Endothelial cell of umbilical vein (primary cell): ENCODE results near the gene PM20D2. TPM values are rescaled to one million over a fixed set of nuclear protein-coding genes. Genes with fewer than 3 reads are reported as not detected.
A peak's percentile ranks its signal among the peaks of the same experiment; 100 is the strongest.

ENCODE experiments used
- BruUV-seq: library from RNA; stranded (reverse); fragments of 400-500 nt; replicated peaks from 2 replicates; lab custom pipeline; 2021; lab: Mats Ljungman, UMichigan
- CTCF ChIA-PET: fragments of 300-600, 350-600 bp; sonication (Branson Sonifier 250); formaldehyde crosslinking; loops from one replicate; lab custom pipeline; 2021; ENCODE audit warnings: antibody characterized with exemption, inconsistent platforms; lab: Charles Lee
- POLR2A ChIA-PET: fragments of 300-600, 350-600 bp; sonication (Branson Sonifier 250); formaldehyde crosslinking; loops from one replicate; lab custom pipeline; 2021; ENCODE audit warnings: antibody characterized with exemption, inconsistent platforms; lab: Charles Lee
- DNase-seq: peaks from one replicate; pipeline ENCODE4 v3.0.0-alpha.2; 2011; ENCODE audit warnings: low read depth, low spot score
- FAIRE-seq: peaks from 2 replicates; lab custom pipeline; 2011; peaks lifted over from hg19 to GRCh38; lab: Jason Lieb, UNC
- H2AFZ ChIP-seq: 2 replicates; pipeline ENCODE4 v1.6.0; 2012; ENCODE audit warnings: low read depth, low read length, control low read depth, inconsistent platforms
- H3K27ac ChIP-seq: 2 replicates; pipeline ENCODE4 v1.5.1; 2011; ENCODE audit warnings: low read depth, mild to moderate bottlenecking, control low read depth, low read length, moderate library complexity; ENCODE audit not compliant: insufficient read depth
- H3K27me3 ChIP-seq, 2 experiments: 2 replicates each; pipeline versions ENCODE4 v1.6.0 to v1.6.1; 2011; ENCODE audit warnings: low read length in 2 of 2, mixed read lengths in 1 of 2; ENCODE audit not compliant: control insufficient read depth in 2 of 2, insufficient read depth in 2 of 2
- H3K36me3 ChIP-seq, 2 experiments: 2 replicates in 1 of 2; 3 replicates in 1 of 2; pipeline ENCODE4 v1.5.1; 2011; ENCODE audit warnings: low read length in 2 of 2, mild to moderate bottlenecking in 1 of 2, moderate library complexity in 1 of 2; ENCODE audit not compliant: control insufficient read depth in 2 of 2, insufficient read depth in 2 of 2; ENCODE audit errors: extremely low read depth in 1 of 2
- H3K4me1 ChIP-seq: 3 replicates; pipeline ENCODE4 v1.5.1; 2011; ENCODE audit warnings: mild to moderate bottlenecking, low read length; ENCODE audit not compliant: control insufficient read depth, insufficient read depth; ENCODE audit errors: extremely low read depth
- H3K4me2 ChIP-seq: 2 replicates; pipeline ENCODE4 v1.6.1; 2011; ENCODE audit warnings: low read length, control low read depth, mixed read lengths; ENCODE audit not compliant: insufficient read depth
- H3K4me3 ChIP-seq, 3 experiments: fragments of 200-600 bp in 1 of 3; sonication (generic), shearing (Covaris generic) in 1 of 3; replicated peaks in 1 of 3; 2 replicates each; pipeline ENCODE4 v1.5.1; 2011 to 2016; ENCODE audit warnings: control low read depth in 3 of 3, low read length in 3 of 3, mild to moderate bottlenecking in 2 of 3, inconsistent platforms in 1 of 3, low read depth in 1 of 3, moderate library complexity in 1 of 3; ENCODE audit not compliant: insufficient read depth in 1 of 3
- H3K79me2 ChIP-seq: 2 replicates; pipeline ENCODE4 v1.6.0; 2012; ENCODE audit warnings: low read length, inconsistent platforms; ENCODE audit not compliant: control insufficient read depth, insufficient read depth
- H3K9ac ChIP-seq: replicated peaks from 2 replicates; pipeline ENCODE3; 2011; ENCODE audit warnings: low read length, control low read depth; ENCODE audit not compliant: insufficient read depth; ENCODE audit errors: extremely low read depth
- H3K9me1 ChIP-seq: replicated peaks from 3 replicates; pipeline ENCODE4 v1.6.0; 2011; ENCODE audit warnings: mild to moderate bottlenecking, low read length; ENCODE audit not compliant: control insufficient read depth, insufficient read depth; ENCODE audit errors: extremely low read depth
- H3K9me3 ChIP-seq: replicated peaks from 2 replicates; pipeline ENCODE4 v1.5.1; 2012; ENCODE audit warnings: low read length, inconsistent platforms; ENCODE audit not compliant: control insufficient read depth, insufficient read depth
- H4K20me1 ChIP-seq: replicated peaks from 2 replicates; pipeline ENCODE3; 2011; ENCODE audit warnings: mild to moderate bottlenecking, low read length; ENCODE audit not compliant: control insufficient read depth, insufficient read depth; ENCODE audit errors: extremely low read depth
- FOS ChIP-seq: IDR thresholded peaks from 2 replicates; pipeline ENCODE4 v1.6.1; 2011; ENCODE audit warnings: mild to moderate bottlenecking, low read length, moderate library complexity, borderline replicate concordance; ENCODE audit not compliant: insufficient read depth
- dilution Hi-C: fragments of 300-500 bp; cut with MboI; formaldehyde crosslinking; loops from one replicate; pipeline ENCODE4 v1.15.0; 2019; ENCODE audit warnings: low sequenced_read_pairs; ENCODE audit not compliant: extremely low pct_ligation_motif_present
- intact Hi-C: fragments of 100-400 bp; cut with micrococcal nuclease; formaldehyde crosslinking; loops from one replicate; pipeline ENCODE4 v1.10.0; 2022
- polyA plus RNA-seq, 4 experiments: library from polyadenylated mRNA; depleted of rRNA in 3 of 4; stranded (reverse) in 3 of 4; unstranded in 1 of 4; fragments of >200 nt; gene quantifications; 2 replicates each; pipeline versions ENCODE4 v1.2.1 to v1.2.3, GENCODE V29; 2011 to 2012; ENCODE audit warnings: missing spikeins in 1 of 4
- total RNA-seq: library from RNA; stranded (reverse); gene quantifications from 2 replicates; pipeline ENCODE4 v1.2.3, GENCODE V29; 2021
- TF ChIP-seq, protein P1 (sequence below), 2 donors: IDR thresholded peaks; 1 replicate in 1 of 2; 2 replicates in 1 of 2; pipeline ENCODE4 v1.5.1; 2011; ENCODE audit warnings: low read length in 2 of 2, mild to moderate bottlenecking in 2 of 2, moderate library complexity in 2 of 2, control low read depth in 1 of 2, inconsistent platforms in 1 of 2, low read depth in 1 of 2; ENCODE audit not compliant: insufficient read depth in 1 of 2; ENCODE audit errors: extremely low read depth in 1 of 2

The PM20D2 gene
- total and polyA plus RNA-seq, 2 donors (not counting 3 experiments of a cell fraction or from before 2014, with no cell fraction given): 3.0 to 10.9 TPM

DNA sequence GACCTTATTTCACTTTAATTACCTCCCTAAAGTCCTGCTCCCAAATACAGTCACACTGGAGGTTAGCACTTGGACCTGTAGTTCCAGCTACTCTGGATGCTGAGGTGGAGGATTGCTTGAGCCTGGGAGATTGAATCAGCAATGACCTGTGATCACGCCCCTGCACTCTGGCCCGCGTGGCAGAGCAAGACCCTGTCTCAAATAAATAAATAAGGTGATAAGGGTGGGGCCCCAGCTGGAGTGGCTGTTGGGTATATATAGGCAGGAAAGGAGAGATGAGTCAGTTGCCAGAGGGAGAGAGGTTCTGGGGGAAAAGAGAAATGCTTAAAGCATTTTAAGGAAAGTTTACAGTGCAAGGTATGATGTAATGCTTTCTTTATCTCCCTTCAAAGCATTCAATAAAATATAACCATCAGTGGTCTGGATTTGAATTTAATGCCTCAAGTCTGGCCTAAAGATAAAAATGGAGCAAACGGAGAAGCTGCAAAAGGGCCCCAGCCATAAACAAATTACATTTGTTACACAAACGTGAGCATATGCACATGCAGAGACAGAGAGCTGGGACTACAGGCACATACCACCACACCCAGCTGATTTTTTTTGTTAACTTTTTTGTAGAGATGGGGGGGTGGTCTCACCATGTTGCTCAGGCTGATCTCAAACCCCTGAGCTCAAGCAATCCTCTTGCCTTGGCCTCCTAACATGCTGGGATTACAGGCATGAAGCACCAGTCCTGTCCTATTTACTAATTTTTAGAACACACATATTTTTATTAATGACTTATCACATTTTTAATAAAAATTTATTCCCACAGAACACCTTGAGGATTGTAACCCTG, 6.1 kb upstream of the PM20D2 start:
- dilution Hi-C loops: no loop called here
- no peaks in the 10 kb centered on the region for H3K9me3 ChIP-seq
- TF ChIP-seq, protein P1, sequence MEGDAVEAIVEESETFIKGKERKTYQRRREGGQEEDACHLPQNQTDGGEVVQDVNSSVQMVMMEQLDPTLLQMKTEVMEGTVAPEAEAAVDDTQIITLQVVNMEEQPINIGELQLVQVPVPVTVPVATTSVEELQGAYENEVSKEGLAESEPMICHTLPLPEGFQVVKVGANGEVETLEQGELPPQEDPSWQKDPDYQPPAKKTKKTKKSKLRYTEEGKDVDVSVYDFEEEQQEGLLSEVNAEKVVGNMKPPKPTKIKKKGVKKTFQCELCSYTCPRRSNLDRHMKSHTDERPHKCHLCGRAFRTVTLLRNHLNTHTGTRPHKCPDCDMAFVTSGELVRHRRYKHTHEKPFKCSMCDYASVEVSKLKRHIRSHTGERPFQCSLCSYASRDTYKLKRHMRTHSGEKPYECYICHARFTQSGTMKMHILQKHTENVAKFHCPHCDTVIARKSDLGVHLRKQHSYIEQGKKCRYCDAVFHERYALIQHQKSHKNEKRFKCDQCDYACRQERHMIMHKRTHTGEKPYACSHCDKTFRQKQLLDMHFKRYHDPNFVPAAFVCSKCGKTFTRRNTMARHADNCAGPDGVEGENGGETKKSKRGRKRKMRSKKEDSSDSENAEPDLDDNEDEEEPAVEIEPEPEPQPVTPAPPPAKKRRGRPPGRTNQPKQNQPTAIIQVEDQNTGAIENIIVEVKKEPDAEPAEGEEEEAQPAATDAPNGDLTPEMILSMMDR (IDR thresholded peaks at IDR 0.05; ENCODE audit: extremely low read depth in 1 of 2, insufficient read depth in 1 of 2, low read depth in 1 of 2, low read length in 2 of 2): no peak
- TF ChIP-seq FOS: peak; percentile 7
- H3K9me1 ChIP-seq: no peaks in the 10 kb centered on the region
- H3K4me1 ChIP-seq: no peaks in the 10 kb centered on the region
- H3K79me2 ChIP-seq: no peaks in the 10 kb centered on the region
- ChIA-PET CTCF (interaction anchor here (0.9 kb wide), 1 partner anchor 157 kb away, joined by 3 read pairs; no protein-coding TSS in a partner anchor), POLR2A (no interaction called here)
- intact Hi-C loops: no loop called here
- no peak overlapping the region for H3K27ac ChIP-seq
- H3K36me3 ChIP-seq: no peaks in the 10 kb centered on the region
- H3K4me3 ChIP-seq: no peak overlapping the region
- H3K4me2 ChIP-seq: no peak overlapping the region
- no peak overlapping the region for H2AFZ ChIP-seq
- BruUV-seq: no TSS peak
- H4K20me1 ChIP-seq: no peaks in the 10 kb centered on the region
- no peak for DNase-seq
- peaks cover 7 to 8% of the 10 kb centered on the region in 2 experiments for H3K27me3 ChIP-seq
- H3K9ac ChIP-seq: no peak overlapping the region
- FAIRE-seq: no peak
